GF-D8 (cell line): ENCODE measurements around the gene TPI1.

ENCODE experiments used
- DNase-seq: peaks from one replicate; lab custom pipeline; 2025; lab: John Stamatoyannopoulos, UW

TPI1 gene

DNA sequence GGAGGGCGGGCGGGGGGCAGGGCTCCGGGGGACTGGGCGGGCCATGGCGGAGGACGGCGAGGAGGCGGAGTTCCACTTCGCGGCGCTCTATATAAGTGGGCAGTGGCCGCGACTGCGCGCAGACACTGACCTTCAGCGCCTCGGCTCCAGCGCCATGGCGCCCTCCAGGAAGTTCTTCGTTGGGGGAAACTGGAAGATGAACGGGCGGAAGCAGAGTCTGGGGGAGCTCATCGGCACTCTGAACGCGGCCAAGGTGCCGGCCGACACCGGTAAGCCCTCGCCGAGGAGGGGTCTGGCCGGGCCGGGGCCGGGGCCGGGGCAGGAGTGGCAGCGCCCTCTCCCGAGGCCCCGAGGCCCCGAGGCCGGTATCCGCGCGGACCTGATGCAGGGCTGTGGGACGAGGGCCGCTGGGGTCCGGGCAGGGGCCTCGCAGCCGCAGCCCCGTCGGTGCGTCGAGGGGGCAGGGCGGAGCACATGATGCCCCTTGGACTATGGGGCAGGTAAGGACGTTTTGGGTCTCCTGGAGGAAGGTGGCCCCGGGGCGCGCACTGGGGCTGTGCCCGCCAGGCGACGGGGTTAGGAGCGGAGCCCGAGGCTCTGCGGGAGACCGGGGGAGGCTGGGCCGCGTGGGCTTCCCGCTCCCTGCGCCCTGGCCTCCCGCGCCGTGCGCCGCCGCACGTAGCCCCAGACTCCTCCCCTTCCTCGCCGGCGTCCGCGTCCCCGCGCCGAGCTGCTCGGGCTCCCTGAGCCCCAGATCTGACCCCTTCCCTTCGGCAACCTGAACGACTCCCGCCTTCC is at the start of gene TPI1:
Gene TPI1 (plus strand): TSS at position 119 of the 798 bp plus-strand sequence. CDS start 36 bp downstream, at position 155.
- peak; percentile 51 for DNase-seq

DNA sequence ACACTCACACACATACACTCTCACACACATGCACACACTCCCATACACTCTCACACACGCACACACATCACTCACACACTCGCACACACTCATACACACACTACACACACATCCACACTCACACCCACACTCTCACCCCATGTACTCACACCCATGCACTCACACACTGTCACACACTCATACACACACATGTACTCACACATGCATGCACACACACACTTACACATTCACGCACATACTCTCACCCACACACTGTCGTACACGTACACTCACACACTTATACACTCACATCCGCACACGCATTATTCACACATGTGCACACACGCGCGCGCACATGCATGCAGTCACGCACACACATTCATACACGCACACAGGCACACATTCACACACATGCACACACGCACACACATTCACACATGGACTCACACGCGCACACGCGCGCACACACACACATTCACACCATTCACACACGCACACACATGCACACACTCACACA is 49.6 kb upstream of the TPI1 start:
- no peak for DNase-seq

DNA sequence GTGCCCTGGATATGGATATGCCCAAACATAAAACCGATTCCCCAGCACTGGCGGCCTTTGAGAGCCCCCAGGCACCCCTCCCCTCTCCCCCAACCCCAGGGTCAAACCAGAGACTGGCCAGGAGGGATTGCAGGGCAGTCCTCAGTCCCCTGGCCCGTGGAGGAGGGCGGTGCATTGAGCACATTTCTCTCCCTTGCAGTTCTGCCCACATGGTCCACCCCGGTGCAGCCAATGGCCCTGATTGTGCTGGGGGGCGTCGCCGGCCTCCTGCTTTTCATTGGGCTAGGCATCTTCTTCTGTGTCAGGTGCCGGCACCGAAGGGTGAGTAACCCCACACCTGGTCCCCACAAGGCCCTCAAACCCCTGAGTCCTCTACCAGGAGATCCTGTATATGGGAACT is 49.1 kb upstream of the TPI1 start:
- DNase-seq = no peak

DNA sequence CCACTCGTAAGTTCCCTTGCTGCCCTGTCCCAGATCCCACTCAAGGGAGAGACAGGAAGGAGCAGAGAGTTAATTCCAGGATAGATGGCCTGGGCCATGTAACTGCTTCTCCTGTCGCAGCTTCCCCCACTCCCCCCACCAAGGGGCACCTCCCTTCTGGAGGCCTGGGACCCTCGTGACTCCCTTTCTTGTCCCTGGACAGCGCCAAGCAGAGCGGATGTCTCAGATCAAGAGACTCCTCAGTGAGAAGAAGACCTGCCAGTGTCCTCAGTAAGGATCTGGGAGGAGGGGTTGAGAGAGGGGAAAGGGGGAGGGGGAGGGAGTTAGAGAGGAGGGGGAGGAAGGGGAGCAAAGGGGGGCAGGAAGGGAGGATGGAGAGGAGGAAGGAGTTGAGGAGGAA is 48.7 kb upstream of the TPI1 start:
- no peak for DNase-seq

DNA sequence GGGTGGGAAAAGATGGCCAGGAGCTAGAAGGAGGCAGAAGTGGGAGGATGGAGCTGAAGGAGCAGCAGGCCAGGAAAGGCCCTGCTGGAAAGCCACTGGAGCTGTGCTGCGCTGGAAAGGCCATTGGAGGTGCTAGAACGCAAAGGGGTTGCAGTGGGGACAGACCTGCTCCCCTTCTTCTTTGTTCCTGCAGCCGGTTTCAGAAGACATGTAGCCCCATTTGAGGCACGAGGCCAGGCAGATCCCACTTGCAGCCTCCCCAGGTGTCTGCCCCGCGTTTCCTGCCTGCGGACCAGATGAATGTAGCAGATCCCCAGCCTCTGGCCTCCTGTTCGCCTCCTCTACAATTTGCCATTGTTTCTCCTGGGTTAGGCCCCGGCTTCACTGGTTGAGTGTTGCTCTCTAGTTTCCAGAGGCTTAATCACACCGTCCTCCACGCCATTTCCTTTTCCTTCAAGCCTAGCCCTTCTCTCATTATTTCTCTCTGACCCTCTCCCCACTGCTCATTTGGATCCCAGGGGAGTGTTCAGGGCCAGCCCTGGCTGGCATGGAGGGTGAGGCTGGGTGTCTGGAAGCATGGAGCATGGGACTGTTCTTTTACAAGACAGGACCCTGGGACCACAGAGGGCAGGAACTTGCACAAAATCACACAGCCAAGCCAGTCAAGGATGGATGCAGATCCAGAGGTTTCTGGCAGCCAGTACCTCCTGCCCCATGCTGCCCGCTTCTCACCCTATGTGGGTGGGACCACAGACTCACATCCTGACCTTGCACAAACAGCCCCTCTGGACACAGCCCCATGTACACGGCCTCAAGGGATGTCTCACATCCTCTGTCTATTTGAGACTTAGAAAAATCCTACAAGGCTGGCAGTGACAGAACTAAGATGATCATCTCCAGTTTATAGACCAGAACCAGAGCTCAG is 48.0 kb upstream of the TPI1 start:
- DNase-seq = no peak

DNA sequence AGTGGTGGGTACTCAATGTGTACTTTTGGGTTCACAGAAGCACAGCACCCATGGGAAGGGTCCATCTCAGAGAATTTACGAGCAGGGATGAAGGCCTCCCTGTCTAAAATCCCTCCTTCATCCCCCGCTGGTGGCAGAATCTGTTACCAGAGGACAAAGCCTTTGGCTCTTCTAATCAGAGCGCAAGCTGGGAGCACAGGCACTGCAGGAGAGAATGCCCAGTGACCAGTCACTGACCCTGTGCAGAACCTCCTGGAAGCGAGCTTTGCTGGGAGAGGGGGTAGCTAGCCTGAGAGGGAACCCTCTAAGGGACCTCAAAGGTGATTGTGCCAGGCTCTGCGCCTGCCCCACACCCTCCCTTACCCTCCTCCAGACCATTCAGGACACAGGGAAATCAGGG is 47.2 kb upstream of the TPI1 start:
- DNase-seq = no peak

DNA sequence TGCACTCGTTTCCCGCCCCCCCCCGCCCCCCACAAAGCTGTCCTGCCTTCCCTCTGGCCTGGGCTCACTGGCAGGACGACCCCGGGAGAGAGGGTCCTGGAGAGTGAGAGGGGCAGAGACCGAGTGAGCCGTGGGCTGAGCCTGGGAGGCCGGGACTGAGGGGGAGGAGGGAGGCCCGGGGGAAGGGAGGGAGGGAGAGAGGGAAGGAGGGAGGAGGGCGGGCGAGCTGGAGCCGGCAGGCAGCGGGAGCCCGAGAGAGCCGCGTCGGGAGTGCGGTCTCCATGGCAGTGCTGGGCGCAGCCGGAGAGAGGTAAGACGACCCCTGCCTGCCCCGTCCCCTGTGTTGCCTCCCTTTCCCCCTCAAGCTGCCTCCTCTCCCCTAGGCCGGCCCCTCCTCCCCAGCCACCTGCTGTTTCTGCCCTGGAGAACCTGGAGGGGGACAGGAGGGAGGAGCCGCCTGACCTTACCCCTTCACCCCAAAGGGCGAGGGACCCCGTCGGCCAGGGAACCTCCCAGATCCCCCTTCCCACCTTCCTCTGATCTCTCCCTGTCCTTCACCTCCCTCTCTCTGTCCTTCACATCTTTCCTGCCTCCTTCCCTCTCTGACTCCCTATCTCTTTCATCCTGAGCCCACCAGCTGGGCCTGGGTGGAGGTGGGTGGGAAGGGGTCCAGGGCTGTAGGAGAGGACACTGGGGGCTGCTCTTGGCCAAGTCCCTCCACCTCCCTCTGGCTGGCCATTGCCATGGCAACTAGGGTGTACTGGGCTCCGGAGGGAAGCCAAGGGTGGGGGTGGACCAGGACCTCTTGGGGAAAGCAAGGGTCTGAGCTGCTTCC is 45.5 kb upstream of the TPI1 start, which contains the start of gene GPR162:
Gene GPR162 (plus strand): TSS at position 231 of the 835 bp plus-strand sequence. CDS start 2,078 bp downstream, outside the sequence.
- DNase-seq = no peak

DNA sequence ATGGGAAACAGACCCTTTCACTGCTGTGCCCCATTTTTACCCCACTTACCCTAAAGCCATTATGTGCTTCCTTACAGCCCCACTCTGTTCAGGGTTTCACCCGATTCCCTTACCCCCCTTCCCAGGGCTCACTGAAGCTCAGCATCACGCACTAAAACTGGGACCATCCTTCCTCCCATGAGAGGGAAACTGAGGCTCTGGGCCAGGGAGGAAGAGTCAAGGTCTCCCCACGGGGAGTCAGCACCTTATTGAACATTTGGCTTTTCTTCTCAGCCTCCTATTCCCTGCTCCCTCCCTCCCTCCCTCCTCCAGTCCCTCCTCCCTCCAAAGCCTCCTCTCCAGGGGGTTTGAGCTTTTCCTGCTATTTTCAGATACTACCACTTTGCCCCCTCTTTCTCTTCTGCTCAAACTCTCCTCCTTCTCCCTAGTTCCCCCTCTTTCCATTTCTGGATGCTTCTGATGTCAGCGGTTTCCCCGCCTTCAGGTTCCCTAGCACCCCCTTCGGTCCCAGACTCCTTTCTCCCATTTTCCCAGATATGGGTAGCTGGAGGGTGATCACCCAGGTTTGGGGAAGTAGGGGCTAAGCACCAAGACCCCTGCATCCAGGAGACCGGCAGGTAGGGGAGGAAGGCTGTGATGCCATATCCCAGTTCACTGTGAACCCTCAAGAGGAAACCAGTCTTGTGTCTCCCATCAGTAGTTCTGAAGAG is 44.8 kb upstream of the TPI1 start:
- no peak for DNase-seq

DNA sequence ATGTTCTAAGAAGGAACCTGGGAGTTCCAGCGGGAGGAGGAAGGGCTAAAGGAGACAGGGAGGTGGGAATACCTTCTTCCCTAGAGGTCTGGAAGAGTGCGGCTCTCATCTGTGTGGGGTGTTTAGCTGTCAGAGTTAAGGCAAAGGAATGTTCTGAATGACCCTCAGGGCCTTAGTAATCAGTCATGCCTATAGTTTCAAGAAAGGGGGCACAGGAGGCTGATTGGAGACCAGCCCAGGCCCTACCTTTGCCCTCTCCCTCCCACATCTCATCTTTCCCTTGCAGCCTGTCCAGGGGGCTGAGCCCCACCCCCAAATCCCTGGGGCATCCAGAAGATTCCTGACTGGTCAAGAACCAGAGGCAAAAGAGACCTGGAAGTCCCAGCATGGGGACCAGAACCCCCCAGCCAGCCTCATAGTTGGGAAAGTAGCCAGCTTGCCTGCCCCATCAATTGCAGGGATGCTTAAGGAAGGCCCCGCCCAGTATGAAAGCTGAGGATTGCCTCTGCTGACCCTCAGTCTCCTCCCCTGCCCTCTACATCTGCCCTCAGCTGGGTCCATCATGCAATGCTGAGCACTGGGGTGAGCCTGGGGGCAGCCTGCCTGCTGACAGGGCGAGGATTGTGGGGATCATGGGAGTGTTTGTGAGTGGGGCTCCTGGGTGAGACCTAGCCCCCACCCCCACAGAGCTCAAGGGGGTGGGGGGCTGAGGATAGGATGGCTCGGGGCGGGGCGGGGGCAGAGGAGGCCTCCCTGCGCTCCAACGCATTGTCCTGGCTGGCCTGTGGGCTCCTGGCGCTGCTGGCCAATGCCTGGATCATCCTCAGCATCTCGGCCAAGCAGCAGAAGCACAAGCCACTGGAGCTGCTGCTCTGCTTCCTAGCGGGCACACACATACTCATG is 43.9 kb upstream of the TPI1 start:
- DNase-seq = no peak

DNA sequence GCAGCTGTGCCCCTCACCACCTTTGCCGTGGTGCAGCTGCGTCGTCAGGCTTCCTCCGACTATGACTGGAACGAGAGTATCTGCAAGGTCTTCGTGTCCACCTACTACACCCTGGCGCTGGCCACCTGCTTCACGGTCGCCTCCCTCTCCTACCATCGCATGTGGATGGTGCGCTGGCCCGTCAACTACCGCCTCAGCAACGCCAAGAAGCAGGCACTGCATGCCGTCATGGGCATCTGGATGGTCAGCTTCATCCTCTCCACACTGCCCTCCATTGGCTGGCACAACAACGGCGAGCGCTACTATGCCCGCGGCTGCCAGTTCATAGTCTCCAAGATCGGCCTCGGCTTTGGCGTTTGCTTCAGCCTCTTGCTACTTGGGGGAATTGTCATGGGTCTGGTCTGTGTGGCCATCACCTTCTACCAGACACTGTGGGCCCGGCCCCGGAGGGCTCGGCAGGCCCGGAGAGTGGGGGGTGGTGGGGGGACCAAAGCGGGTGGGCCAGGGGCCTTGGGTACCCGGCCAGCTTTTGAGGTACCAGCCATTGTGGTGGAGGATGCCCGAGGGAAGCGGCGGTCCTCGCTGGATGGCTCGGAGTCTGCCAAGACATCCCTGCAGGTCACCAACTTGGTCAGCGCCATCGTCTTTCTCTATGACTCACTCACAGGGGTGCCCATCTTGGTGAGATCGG is 43.1 kb upstream of the TPI1 start:
- no peak for DNase-seq

DNA sequence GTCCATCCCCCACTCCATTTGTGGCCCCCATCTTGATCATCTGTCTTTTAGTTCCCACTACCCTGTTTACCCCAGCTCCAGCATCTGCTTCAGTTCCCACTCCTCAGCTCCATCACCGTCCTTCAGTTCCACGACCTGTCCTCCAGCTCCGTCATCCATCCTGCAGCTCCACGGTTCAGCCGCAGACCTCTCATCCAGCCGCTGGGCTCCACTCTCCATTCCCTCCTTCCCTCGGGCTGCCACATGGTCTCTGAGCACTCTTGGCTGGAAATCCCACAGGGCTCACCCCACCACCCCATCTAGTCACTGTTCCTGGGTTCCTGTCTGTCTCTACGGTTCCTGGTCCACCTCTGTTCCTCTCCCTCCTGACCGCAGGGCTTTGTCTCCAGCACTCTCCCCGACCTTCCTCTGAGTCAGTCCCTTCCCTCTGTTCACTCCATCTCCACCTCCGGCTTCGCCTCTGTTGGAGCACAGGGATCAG is 42.4 kb upstream of the TPI1 start:
- no peak for DNase-seq

DNA sequence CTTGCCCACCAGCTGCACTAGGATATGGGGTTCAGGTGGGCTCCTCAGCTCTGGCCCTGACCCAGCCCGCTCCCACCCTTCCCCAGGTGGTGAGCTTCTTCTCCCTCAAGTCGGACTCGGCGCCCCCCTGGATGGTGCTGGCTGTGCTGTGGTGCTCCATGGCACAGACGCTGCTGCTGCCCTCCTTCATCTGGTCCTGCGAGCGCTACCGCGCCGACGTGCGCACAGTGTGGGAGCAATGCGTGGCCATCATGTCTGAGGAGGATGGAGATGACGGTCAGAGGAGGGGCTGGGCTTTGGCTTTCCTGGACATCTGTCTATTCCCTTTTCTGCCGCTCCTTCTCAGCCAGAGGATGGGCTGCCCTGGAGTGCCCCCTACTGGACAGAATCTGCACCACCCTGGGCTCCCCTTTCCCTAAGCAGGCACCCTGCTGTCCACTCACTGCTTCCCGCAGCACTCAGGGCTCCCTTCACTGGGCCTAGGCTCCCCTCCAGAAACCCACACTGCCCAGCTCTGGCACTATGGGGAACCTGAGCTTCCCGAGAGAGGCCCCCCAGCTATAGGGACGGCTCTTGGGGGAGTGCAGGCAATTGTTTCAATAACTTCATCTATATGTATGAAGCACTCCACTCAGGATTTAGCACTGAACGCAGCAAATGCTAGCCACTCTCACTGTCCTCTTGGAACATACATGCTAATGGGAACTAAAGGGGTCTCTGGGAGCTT is 41.8 kb upstream of the TPI1 start:
- DNase-seq = peak; percentile 22

DNA sequence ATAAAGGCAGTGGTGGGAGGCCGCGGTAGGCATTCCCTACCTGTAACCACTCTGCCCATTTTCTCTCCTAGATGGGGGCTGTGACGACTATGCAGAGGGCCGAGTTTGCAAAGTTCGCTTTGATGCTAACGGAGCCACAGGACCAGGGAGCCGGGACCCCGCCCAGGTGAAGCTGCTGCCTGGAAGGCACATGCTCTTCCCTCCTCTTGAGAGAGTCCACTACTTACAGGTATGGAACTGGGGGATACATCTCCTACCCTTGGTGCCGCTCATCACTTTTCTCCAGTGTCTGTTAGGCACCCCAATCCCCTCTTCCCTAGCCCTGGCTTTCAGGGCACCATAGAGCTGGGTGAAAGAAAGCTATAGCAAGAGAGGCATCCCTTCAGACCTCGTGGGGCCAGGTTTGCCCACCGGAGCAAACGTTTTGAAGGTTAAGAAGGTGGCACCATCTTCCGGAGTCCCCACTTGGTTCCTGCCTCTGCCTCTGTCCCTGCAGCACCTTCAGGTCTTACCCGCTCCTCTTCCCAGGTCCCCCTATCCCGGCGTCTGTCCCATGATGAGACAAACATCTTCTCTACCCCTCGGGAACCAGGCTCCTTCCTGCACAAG is 41.1 kb upstream of the TPI1 start:
- DNase-seq = no peak

DNA sequence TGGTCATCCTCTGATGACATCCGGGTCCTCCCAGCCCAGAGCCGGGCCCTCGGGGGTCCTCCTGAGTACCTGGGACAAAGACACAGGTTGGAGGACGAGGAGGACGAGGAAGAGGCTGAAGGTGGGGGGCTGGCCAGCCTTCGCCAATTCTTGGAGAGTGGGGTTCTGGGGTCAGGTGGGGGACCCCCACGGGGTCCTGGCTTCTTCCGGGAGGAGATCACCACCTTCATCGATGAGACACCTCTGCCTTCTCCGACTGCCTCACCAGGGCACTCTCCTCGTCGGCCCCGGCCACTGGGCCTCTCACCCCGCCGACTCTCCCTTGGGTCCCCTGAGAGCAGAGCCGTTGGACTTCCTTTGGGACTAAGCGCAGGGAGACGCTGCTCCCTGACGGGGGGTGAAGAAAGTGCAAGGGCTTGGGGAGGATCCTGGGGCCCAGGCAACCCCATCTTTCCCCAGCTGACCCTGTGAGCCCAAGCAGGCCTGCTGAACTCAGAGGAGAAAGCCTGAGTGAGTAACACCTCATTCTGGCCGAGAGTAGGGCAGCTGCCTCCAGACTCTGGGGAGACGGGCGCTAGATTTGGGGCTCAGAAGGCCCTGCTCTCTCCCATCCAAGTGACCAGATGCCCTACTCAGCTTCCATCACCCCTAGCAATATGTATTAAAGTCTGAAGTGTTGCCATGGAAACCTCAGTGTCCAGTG is 40.4 kb upstream of the TPI1 start:
- DNase-seq = no peak

DNA sequence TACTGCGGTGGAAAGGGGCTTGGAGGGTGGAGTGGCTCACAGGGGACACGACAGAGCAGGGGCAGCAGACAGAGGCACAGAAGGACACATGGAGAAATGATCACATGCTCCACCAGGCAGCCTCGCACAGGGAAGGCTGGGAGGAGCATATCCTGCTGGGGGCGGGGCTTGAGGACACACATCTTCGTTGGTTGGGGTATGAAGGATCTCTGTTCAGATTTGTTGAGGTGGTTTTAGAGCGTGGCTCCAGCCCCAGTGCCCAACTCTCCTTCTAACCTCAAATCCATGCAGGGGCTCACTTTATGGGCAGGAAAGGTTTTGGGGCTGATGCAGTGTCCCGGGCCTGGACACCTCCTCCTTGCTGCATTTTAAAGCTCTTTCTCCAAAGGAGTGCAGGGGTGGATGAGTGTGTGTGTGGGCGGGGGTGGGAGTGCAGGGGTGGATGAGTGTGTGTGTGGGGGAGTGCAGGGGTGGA is 39.9 kb upstream of the TPI1 start:
- peak; percentile 22 for DNase-seq

DNA sequence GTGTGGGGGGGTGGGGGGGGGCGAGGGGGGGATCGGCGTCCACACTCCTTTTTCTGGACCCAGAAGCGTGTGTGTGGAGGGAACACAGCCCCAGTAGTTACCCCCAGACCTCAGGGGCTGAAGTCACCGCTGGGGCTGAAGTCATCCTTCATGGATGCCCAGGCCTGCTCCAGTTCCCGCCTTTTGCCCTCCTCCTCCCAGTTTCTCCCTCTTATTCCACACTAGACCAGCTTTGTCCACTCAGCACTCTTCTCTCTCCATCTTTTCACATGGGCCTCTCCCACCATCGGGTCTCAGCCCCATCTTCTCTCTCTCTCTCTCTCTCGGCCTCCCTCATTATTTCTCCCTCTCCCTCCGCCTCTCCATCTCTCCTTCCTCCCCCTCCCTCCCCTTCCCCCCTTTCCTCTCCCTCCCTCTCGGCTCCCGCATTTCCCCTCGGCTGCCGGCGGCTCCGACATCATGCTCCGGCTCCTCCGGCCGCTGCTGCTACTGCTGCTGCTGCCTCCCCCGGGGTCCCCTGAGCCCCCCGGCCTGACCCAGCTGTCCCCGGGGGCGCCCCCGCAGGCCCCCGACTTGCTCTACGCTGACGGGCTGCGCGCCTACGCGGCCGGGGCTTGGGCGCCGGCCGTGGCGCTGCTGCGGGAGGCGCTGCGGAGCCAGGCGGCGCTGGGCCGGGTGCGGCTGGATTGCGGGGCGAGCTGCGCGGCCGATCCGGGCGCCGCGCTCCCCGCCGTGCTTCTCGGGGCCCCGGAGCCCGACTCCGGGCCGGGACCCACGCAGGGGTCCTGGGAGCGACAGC is 39.1 kb upstream of the TPI1 start, which contains the start of gene P3H3:
Gene P3H3 (plus strand): TSS at position 426 of the 799 bp plus-strand sequence. CDS start 34 bp downstream, at position 460.
- DNase-seq = no peak
